Neural progenitor cell (in vitro differentiated cells): Measurements from ENCODE around the gene TOGARAM2.

ENCODE experiments used
- EZH2phosphoT487 ChIP-seq: fragments of 200-600 bp; sonication (generic); IDR thresholded peaks from 2 replicates; pipeline ENCODE4 v1.6.1; 2017; ENCODE audit warnings: antibody characterized with exemption
- TF ChIP-seq, protein P1 (sequence below): fragments of 200-600 bp; sonication (generic); IDR thresholded peaks from 2 replicates; pipeline ENCODE4 v1.5.1; 2017; ENCODE audit warnings: antibody characterized with exemption, mild to moderate bottlenecking

DNA sequence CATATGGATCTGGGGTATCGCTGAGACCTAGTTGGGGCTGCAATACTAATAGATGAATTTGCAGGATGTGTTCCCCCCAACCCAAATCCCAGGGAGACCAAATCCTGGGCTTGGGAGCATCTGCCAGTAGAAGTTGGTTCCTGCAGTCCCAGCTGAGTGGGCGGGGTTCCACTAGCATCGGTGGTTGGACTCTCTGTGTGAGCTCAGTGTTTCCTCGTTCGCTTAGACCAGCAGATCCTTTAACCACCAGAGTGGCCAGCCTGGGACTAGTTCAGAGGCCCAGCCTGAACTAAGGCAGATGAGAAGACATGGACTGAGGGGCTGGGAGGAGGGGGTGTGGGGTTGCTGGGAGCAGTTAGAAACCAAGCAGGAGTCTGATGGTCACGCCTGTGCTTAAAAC, 52.6 kb downstream of the TOGARAM2 start:
- TF ChIP-seq, protein P1, sequence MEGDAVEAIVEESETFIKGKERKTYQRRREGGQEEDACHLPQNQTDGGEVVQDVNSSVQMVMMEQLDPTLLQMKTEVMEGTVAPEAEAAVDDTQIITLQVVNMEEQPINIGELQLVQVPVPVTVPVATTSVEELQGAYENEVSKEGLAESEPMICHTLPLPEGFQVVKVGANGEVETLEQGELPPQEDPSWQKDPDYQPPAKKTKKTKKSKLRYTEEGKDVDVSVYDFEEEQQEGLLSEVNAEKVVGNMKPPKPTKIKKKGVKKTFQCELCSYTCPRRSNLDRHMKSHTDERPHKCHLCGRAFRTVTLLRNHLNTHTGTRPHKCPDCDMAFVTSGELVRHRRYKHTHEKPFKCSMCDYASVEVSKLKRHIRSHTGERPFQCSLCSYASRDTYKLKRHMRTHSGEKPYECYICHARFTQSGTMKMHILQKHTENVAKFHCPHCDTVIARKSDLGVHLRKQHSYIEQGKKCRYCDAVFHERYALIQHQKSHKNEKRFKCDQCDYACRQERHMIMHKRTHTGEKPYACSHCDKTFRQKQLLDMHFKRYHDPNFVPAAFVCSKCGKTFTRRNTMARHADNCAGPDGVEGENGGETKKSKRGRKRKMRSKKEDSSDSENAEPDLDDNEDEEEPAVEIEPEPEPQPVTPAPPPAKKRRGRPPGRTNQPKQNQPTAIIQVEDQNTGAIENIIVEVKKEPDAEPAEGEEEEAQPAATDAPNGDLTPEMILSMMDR, result no peak
- no peak for TF ChIP-seq EZH2phosphoT487
